Tibial nerve (tissue), 4 donors: ENCODE measurements around the gene NPY1R. TPM values are rescaled to one million over a fixed set of nuclear protein-coding genes. Genes with fewer than 3 reads are reported as not detected.

Source experiments
- DNase-seq, 2 donors: peaks; one replicate each; pipeline ENCODE4 v3.0.0-alpha.2; 2019; ENCODE audit warnings: low spot score in 2 of 2
- H3K27ac ChIP-seq, 4 donors: fragments of 200-600 bp; sonication (generic) in 3 of 4; one replicate each; pipeline ENCODE4 v1.5.1; 2017 to 2019; ENCODE audit warnings: mild to moderate bottlenecking in 1 of 4
- H3K27me3 ChIP-seq, 2 donors: fragments of 200-600 bp; sonication (generic) in 1 of 2; one replicate each; pipeline versions ENCODE4 v1.5.1 to v1.6.0; 2017 to 2019
- H3K36me3 ChIP-seq, 3 donors: fragments of 200-600 bp; sonication (generic); one replicate each; pipeline ENCODE4 v1.5.1; 2018 to 2019
- H3K4me1 ChIP-seq, 4 donors: fragments of 200-600 bp; sonication (generic) in 3 of 4; one replicate each; pipeline ENCODE4 v1.5.1; 2017 to 2019
- H3K4me3 ChIP-seq, 4 donors: fragments of 200-600 bp; sonication (generic) in 3 of 4; one replicate each; pipeline ENCODE4 v1.5.1; 2017 to 2019; ENCODE audit warnings: mild to moderate bottlenecking in 1 of 4, moderate library complexity in 1 of 4
- H3K9me3 ChIP-seq, 4 donors: fragments of 200-600 bp; sonication (generic) in 3 of 4; one replicate each; pipeline ENCODE4 v1.5.1; 2017 to 2019
- EP300 ChIP-seq, 2 donors: sonication (generic); formaldehyde crosslinking; IDR thresholded peaks; one replicate each; pipeline ENCODE4 v1.6.1; 2017; ENCODE audit warnings: antibody characterized with exemption in 2 of 2, mild to moderate bottlenecking in 1 of 2
- POLR2A ChIP-seq, 2 donors: fragments of 450-650 bp; IDR thresholded peaks; one replicate each; pipeline ENCODE4 v1.6.1; 2017; ENCODE audit warnings: antibody characterized with exemption in 2 of 2, mild to moderate bottlenecking in 2 of 2, moderate library complexity in 2 of 2
- WGBS, 2 donors: methylation state at CpG; one replicate each; pipeline ENCODE4 v1.1.5; 2018; 5-methylcytosine and 5-hydroxymethylcytosine counted together
- total RNA-seq, 4 donors: library from RNA; depleted of rRNA; stranded (reverse); fragments of >200 nt; gene quantifications; one replicate each; pipeline ENCODE4 v1.1.0, GENCODE V29; 2016
- TF ChIP-seq, protein P1 (sequence below), 5 experiments: fragments of 200-600 bp in 3 of 5; fragments of 450-650 bp in 2 of 5; sonication (generic) in 3 of 5; IDR thresholded peaks; one replicate each; pipeline ENCODE4 v1.5.1; 2016 to 2019; ENCODE audit warnings: antibody characterized with exemption in 5 of 5, mild to moderate bottlenecking in 3 of 5, moderate library complexity in 2 of 5

NPY1R gene
- total RNA-seq, 4 donors from 2014 or later = 3.6 to 9.4 (median 6.6) TPM

GRCh38 chr4:163335384-163335783 is 3.0 kb upstream of the NPY1R start:
- Histone ChIP-seq H3K4me3 (no peak overlapping the region), H3K4me1 (peaks cover 0 to 28% (median 0%) of the 10 kb centered on the region in 4 donors), H3K36me3 (no peaks in the 10 kb centered on the region), H3K27me3 (peaks cover 0 to 4% of the 10 kb centered on the region in 2 donors), H3K9me3 (no peaks in the 10 kb centered on the region), H3K27ac (no peak overlapping the region)
- no peak for DNase-seq
- no peak for TF ChIP-seq POLR2A (IDR thresholded peaks at IDR 0.05)
- TF ChIP-seq, protein P1, sequence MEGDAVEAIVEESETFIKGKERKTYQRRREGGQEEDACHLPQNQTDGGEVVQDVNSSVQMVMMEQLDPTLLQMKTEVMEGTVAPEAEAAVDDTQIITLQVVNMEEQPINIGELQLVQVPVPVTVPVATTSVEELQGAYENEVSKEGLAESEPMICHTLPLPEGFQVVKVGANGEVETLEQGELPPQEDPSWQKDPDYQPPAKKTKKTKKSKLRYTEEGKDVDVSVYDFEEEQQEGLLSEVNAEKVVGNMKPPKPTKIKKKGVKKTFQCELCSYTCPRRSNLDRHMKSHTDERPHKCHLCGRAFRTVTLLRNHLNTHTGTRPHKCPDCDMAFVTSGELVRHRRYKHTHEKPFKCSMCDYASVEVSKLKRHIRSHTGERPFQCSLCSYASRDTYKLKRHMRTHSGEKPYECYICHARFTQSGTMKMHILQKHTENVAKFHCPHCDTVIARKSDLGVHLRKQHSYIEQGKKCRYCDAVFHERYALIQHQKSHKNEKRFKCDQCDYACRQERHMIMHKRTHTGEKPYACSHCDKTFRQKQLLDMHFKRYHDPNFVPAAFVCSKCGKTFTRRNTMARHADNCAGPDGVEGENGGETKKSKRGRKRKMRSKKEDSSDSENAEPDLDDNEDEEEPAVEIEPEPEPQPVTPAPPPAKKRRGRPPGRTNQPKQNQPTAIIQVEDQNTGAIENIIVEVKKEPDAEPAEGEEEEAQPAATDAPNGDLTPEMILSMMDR (IDR thresholded peaks at IDR 0.05) = no peak
- 71 to 73% methylated on average over 3 of the region's 3 CpGs for WGBS, 2 donors

- WGBS, 2 donors = 1 to 3% methylated on average over 52 to 58 of the region's 58 CpGs
- H3K9me3 ChIP-seq = no peaks in the 10 kb centered on the region
- no peaks in the 10 kb centered on the region for H3K36me3 ChIP-seq
- H3K4me1 ChIP-seq = peaks cover 0 to 28% (median 0%) of the 10 kb centered on the region in 4 donors
- peaks cover 0 to 4% of the 10 kb centered on the region in 2 donors for H3K27me3 ChIP-seq
- H3K27ac ChIP-seq = peak overlapping the region in 1 of 4 donors; percentile 40
- DNase-seq = no peak
- H3K4me3 ChIP-seq = peak overlapping the region; percentile 46 to 76 (median 57)
- TF ChIP-seq, protein P1 (IDR thresholded peaks at IDR 0.05) = peak in 1 of 5 experiments; percentile 12
- TF ChIP-seq POLR2A (IDR thresholded peaks at IDR 0.05) (no peak), EP300 (IDR thresholded peaks at IDR 0.05) (no peak)
These were observed 593 bp downstream of the NPY1R start for GRCh38 chr4:163331629-163332376.

DNA sequence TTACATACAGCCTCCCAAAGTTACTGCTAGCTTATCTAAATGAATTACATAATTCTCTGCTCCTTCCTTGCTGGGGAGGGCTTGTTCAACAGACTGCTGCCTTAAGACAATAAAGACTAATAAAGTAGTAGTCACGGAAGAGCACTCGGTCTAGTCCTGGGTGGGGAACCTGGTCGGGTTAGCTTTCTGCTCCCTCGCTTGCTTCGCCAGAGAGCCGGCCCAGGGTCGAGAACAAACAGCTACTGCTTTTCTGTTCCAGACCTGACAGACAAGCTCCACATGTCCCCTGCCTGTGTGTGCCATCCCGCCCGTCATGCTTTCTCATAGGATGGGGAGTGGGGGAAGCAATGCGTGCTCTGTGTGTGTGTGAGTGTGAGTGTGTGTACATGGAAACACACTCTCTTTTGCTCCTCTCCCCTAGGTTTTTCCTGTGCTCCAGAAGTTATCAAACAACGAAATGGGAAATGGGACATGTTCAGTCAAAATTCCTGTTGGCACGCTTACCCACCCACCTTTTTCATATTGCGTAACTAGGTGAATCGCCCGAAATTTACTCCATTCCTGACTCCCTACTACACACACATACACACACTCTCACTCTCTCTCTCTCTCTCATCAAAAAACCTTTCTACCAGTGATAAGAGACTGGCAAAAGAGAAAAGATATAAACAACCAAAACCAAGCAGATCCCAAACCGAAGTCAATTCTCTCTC is 1.3 kb downstream of the NPY1R start:
- TF ChIP-seq, protein P1 (IDR thresholded peaks at IDR 0.05) = no peak
- TF ChIP-seq EP300 (IDR thresholded peaks at IDR 0.05) = no peak
- no peak for TF ChIP-seq POLR2A (IDR thresholded peaks at IDR 0.05)

GRCh38 chr4:163317110-163317509 is 15.3 kb downstream of the NPY1R start:
- 0 to 100% methylated on average over 1 of the region's 1 CpG for WGBS, 2 donors
- H3K9me3 ChIP-seq = peaks cover 0 to 26% (median 3%) of the 10 kb centered on the region in 4 donors
- TF ChIP-seq, protein P1 (IDR thresholded peaks at IDR 0.05) = no peak
- TF ChIP-seq EP300 (IDR thresholded peaks at IDR 0.05) (no peak), POLR2A (IDR thresholded peaks at IDR 0.05) (no peak)

More for the DNA sequence above, 1.3 kb downstream of the NPY1R start:
- Histone ChIP-seq H3K36me3 (no peaks in the 10 kb centered on the region), H3K27ac (no peak overlapping the region), H3K4me1 (peaks cover 0 to 28% (median 0%) of the 10 kb centered on the region in 4 donors), H3K27me3 (peaks cover 0 to 4% of the 10 kb centered on the region in 2 donors), H3K9me3 (no peaks in the 10 kb centered on the region), H3K4me3 (peak overlapping the region; percentile 46 to 76 (median 57))
- no peak for DNase-seq
- WGBS, 2 donors = 45 to 56% methylated on average over 11 to 16 of the region's 16 CpGs

GRCh38 chr4:163309466-163309865 is 22.9 kb downstream of the NPY1R start:
- no peak for DNase-seq
- H3K27ac ChIP-seq = no peak overlapping the region
- WGBS, 2 donors = 39 to 78% methylated on average over 1 of the region's 1 CpG
- no peaks in the 10 kb centered on the region for H3K36me3 ChIP-seq
- H3K27me3 ChIP-seq = no peaks in the 10 kb centered on the region
- no peak overlapping the region for H3K4me3 ChIP-seq
- H3K9me3 ChIP-seq = no peaks in the 10 kb centered on the region
- TF ChIP-seq, protein P1 (IDR thresholded peaks at IDR 0.05) = no peak
- no peak for TF ChIP-seq EP300 (IDR thresholded peaks at IDR 0.05)
- no peak for TF ChIP-seq POLR2A (IDR thresholded peaks at IDR 0.05)
- H3K4me1 ChIP-seq = no peaks in the 10 kb centered on the region

More at GRCh38 chr4:163317110-163317509, 15.3 kb downstream of the NPY1R start:
- no peak for DNase-seq
- no peak overlapping the region for H3K4me3 ChIP-seq
- H3K36me3 ChIP-seq = no peaks in the 10 kb centered on the region
- H3K4me1 ChIP-seq = no peaks in the 10 kb centered on the region
- no peak overlapping the region for H3K27ac ChIP-seq
- no peaks in the 10 kb centered on the region for H3K27me3 ChIP-seq
